Stimulated activated CD8-positive, alpha-beta memory T cell treated with anti-CD3 and anti-CD28 coated beads, Interleukin-2, amount 100 ng/mL, for 48 hours (primary cell): ENCODE measurements around the gene USP24.

Source experiments
- DNase-seq, 2 donors: peaks; one replicate each; pipeline ENCODE4 v3.0.0-alpha.2; 2020; ENCODE audit warnings: low read depth in 2 of 2

Gene USP24

DNA sequence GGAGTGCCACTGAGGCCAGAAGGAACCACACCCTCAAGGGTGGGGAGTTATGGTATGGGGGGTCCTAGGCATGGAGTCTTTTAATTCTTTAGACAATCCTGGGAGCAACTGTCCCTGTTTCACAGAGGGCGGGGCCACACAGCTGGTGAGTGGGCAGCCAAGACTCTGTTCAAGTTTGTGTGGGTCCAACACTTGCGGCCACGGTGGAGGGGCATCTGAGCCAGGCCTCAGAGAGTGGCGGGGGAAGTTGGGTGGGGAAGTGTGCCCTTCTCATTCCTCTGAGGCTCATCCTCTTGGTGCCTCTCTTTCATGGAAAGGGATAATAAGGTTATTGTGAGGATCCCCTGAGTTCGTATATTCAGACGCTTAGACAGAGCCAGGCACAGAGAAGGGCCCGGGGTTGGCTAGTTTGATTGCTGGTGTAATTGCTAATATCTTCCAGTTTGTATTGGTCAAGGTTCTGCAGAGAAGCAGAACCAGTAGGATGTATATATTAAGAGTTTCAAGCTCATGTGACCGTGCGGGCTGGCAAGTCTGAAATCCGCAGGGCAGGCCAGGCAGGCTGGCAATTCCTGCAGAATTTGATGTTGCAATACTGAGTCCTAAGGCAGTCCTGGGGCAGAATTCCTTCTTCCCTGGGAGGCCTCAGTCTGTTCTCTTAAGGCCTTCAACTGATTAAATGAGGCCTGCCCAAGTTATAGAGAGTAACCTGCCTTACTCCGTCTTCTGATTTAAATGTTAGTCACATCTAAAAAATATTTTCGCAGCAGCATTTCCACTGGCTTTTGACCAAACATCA is 159.9 kb downstream of the USP24 start:
- DNase-seq, result no peak

GRCh38 chr1:55054396-55054795 is 160.8 kb downstream of the USP24 start:
- DNase-seq, result no peak

GRCh38 chr1:55053265-55053954 is 161.8 kb downstream of the USP24 start:
- no peak for DNase-seq

- no peak for DNase-seq
These were observed 162.7 kb downstream of the USP24 start for GRCh38 chr1:55052221-55053142.

DNA sequence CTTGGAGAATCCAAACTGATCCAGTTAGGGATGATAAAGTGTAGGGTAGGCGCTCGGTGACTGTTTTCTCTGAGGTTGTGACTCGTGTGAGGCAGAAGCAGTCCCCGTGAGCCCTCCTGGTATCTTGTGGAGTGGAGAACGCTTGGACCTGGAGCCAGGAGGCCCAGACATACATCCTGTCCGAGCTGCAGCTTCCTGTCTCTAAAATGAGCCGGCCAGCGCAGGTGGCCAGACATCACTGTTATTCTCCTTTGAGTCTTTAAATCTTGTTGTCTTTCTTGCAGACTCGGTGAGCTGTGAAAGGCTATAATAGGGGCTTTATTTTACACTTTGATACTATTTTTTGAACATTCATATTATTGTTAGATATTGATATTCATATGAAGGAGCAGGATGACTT is 163.5 kb downstream of the USP24 start:
- DNase-seq, result no peak

DNA sequence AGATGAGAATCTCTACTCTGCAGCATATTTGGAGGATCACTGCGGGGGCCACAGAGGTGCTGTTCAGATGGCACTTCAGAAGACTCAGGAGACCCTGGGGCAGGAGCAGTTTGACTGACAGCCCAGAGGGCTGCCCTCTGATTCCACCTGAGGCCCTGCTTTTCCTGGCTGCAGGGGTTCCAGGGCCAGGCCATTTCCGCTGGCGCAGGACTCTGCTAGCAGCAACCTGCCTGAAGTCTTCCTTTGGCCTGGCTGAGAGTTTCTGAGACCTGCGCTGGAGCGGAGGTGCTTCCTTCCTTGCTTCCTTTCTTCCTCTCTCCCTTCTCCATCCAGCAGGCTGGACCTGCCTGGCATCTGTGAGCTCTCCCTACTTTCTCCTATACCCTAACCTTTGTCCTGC is 164.0 kb downstream of the USP24 start:
- no peak for DNase-seq

DNA sequence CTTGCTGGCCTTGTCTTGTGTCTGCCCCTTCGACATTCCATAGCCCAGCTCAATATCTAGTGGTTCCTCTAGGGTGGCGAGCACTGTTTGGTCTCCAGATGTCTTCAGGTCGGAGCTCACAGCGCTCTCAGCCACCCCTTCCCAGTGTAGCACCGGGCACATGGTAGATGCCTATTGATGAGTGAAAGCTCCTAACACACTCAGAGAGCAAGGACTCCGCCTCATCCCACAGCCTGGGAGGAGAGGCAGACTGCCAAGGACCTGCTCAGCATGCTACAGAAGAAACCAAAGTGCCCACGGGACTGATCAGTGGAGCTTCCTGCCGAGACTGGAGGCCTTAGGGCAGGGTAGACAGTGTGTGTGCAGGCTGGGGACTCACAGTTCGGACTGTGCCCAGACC is 164.9 kb downstream of the USP24 start:
- DNase-seq, result no peak

- no peak for DNase-seq
These were observed 165.3 kb downstream of the USP24 start for GRCh38 chr1:55049914-55050278.

GRCh38 chr1:55049271-55049913 is 165.8 kb downstream of the USP24 start:
- no peak for DNase-seq

- no peak for DNase-seq
These were observed 166.5 kb downstream of the USP24 start for GRCh38 chr1:55048453-55049270.

GRCh38 chr1:55047611-55048010 is 167.6 kb downstream of the USP24 start:
- no peak for DNase-seq

GRCh38 chr1:55046871-55047270 is 168.3 kb downstream of the USP24 start:
- DNase-seq, result no peak

DNA sequence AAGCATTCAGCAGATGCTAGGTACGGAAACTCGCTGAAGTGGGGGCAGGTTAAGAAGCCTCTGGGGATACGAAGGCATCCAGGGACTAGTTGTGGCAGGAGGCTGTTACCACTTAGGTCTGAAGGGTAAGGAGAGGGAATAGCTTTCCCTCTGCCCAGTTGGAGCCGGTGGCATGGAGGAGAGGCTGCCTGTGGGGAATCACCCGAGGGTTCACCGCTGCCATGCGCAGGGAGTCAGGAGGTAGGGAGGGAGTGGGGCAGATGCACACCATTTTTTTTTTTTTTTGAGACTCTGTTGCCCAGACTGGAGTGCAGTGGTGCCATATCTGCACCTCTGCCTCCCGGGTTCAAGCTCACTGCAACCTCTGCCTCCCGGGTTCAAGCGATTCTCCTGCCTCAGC is 169.7 kb downstream of the USP24 start:
- no peak for DNase-seq

GRCh38 chr1:55044617-55045397 is 170.4 kb downstream of the USP24 start:
- DNase-seq, result no peak

- no peak for DNase-seq
These were observed 171.4 kb downstream of the USP24 start for GRCh38 chr1:55043726-55044125.

GRCh38 chr1:55043011-55043410 is 172.2 kb downstream of the USP24 start:
- DNase-seq, result no peak

DNA sequence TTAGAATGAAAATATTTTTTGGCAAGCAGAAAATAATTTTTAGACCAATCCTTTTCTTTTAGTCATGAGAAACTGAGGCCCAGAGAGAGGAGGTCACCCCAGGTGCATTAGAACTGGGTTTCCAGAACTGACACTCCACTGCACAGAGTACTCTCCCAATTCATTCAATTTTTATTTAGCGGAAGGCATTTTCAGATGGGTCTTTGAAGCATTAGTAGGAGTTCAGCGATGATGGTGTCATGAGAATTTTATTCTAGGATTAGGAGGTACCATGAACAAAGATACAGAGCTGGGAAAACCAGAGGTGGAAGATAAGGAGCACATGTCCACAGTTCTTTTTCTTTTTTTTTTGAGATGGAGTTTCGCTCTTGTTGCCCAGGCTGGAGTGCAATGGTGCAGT is 173.6 kb downstream of the USP24 start:
- no peak for DNase-seq

DNA sequence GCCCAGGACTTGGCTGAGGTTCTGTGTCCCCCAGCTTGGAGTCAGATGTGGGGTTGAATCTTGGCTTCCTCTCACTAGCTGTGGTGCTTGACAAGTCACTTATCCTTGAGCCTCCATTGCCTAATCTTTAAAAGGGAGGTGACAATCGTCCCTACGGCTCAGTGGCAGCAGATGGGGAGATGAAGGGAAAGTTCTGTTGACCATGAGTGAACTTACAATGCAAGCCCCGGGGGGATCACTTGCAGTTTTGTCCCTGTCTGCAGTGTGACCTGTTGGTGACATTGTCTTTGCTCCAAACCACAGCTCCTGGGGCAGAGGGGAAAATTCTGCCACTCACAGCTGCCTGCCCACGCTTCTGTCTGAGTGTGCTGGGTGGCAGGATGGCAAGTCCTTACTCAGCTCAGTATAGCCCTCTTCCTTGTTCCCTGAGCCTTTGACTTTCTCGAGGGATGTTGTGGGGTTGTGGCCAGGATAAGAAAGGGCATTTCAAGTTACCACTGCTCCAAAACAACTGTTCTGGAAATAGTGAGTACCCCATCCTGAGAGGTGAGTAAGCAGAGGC is 174.2 kb downstream of the USP24 start:
- DNase-seq, result no peak

- no peak for DNase-seq
These were observed 174.9 kb downstream of the USP24 start for GRCh38 chr1:55040083-55040932.
